PC-9 (cell line): Measurements from ENCODE around the gene UST. TPM values are rescaled to one million over a fixed set of nuclear protein-coding genes. Genes with fewer than 3 reads are reported as not detected.

Source experiments
- BruUV-seq: library from RNA; stranded (reverse); fragments of 400-500 nt; replicated peaks from 2 replicates; lab custom pipeline; 2021; lab: Mats Ljungman, UMichigan
- CTCF ChIA-PET: fragments of 300-600 bp; sonication (Branson Sonifier 250); formaldehyde crosslinking; loops from one replicate; lab custom pipeline; 2022; ENCODE audit warnings: antibody characterized with exemption; lab: Charles Lee
- POLR2A ChIA-PET: fragments of 300-600 bp; sonication (Branson Sonifier 250); formaldehyde crosslinking; loops from one replicate; lab custom pipeline; 2022; ENCODE audit warnings: antibody characterized with exemption; ENCODE audit not compliant: unreplicated experiment; lab: Charles Lee
- DNase-seq, 2 experiments: peaks; one replicate each; pipeline versions ENCODE4 v3.0.0 to v3.0.0-alpha.2; 2015 to 2022; ENCODE audit warnings: mixed read lengths in 1 of 2
- H2AFZ ChIP-seq: fragments of 200-600 bp; sonication (generic); 2 replicates; pipeline ENCODE4 v1.8.1; 2017; ENCODE audit warnings: antibody characterized with exemption
- H3F3A ChIP-seq: fragments of 200-600 bp; sonication (generic); 2 replicates; pipeline ENCODE4 v1.8.1; 2017; ENCODE audit warnings: antibody characterized with exemption, mild to moderate bottlenecking, low read depth; ENCODE audit not compliant: insufficient read depth
- H3K27ac ChIP-seq: fragments of 200-600 bp; sonication (generic); 2 replicates; pipeline ENCODE4 v1.6.1; 2016; ENCODE audit warnings: mixed run types
- H3K27me3 ChIP-seq: fragments of 200-600 bp; sonication (generic); 2 replicates; pipeline ENCODE4 v1.6.1; 2016; ENCODE audit warnings: low read depth, mixed run types; ENCODE audit not compliant: insufficient read depth
- H3K36me3 ChIP-seq: fragments of 200-600 bp; sonication (generic); 2 replicates; pipeline ENCODE4 v1.6.1; 2016; ENCODE audit warnings: low read depth, mixed run types
- H3K4me1 ChIP-seq: fragments of 200-600 bp; sonication (generic); replicated peaks from 2 replicates; pipeline ENCODE4 v1.6.1; 2016; ENCODE audit warnings: mixed run types; ENCODE audit not compliant: insufficient read depth
- H3K4me2 ChIP-seq: fragments of 200-600 bp; sonication (generic); 2 replicates; pipeline ENCODE4 v1.6.1; 2017; ENCODE audit warnings: mixed run types
- H3K4me3 ChIP-seq: fragments of 200-600 bp; sonication (generic); 2 replicates; pipeline ENCODE4 v1.6.1; 2016; ENCODE audit warnings: mixed run types
- H3K79me2 ChIP-seq: fragments of 200-600 bp; sonication (generic); 2 replicates; pipeline ENCODE4 v1.6.1; 2017; ENCODE audit warnings: low read depth, mixed run types
- H3K9me2 ChIP-seq: fragments of 200-600 bp; sonication (generic); 2 replicates; pipeline ENCODE4 v1.8.1; 2017; ENCODE audit warnings: mild to moderate bottlenecking; ENCODE audit not compliant: insufficient read depth
- H3K9me3 ChIP-seq: fragments of 200-600 bp; sonication (generic); 2 replicates; pipeline ENCODE4 v1.8.1; 2016; ENCODE audit warnings: low read depth; ENCODE audit not compliant: insufficient read depth
- H4K20me1 ChIP-seq: fragments of 200-600 bp; sonication (generic); 2 replicates; pipeline ENCODE4 v1.8.1; 2017; ENCODE audit not compliant: insufficient read depth
- CTCF ChIP-seq: fragments of 200-600 bp; sonication (generic); conservative IDR thresholded peaks from 2 replicates; pipeline ENCODE4 v1.6.1; 2017; ENCODE audit warnings: mixed run types, antibody characterized with exemption, mild to moderate bottlenecking, moderate library complexity
- EZH2 ChIP-seq: fragments of 200-600 bp; sonication (generic); IDR thresholded peaks from 2 replicates; pipeline ENCODE4 v1.8.0; 2017; ENCODE audit warnings: antibody characterized with exemption, low read depth
- intact Hi-C: fragments of 100-400 bp; cut with micrococcal nuclease; formaldehyde crosslinking; loops from one replicate; pipeline ENCODE4 v1.10.0; 2022; ENCODE audit not compliant: unreplicated experiment
- total RNA-seq: library from RNA; stranded (reverse); gene quantifications from 2 replicates; pipeline ENCODE4 v1.2.3, GENCODE V29; 2021

The UST gene
- total RNA-seq, 1 experiment from 2014 or later, result 4.2 TPM

- CTCF ChIA-PET, result no interaction called here
- H4K20me1 ChIP-seq, result no peaks in the 10 kb centered on the region
- H3F3A ChIP-seq, result no peaks in the 10 kb centered on the region; the same call in 1 of the 2 replicates
- H3K36me3 ChIP-seq, result no peaks in the 10 kb centered on the region
- intact Hi-C loops, result no loop called here
- H3K4me3 ChIP-seq, result no peak overlapping the region
- no peaks in the 10 kb centered on the region for H3K9me2 ChIP-seq
- H3K27me3 ChIP-seq, result no peaks in the 10 kb centered on the region
- no peak overlapping the region for H3K27ac ChIP-seq
- TF ChIP-seq EZH2, result no peak
- TF ChIP-seq CTCF, result no peak
- H2AFZ ChIP-seq, result no peak overlapping the region
- POLR2A ChIA-PET, result no interaction called here
- no TSS peak for BruUV-seq
- H3K4me1 ChIP-seq, result peaks cover 12% of the 10 kb centered on the region; the same call in 1 of the 2 replicates
- no peaks in the 10 kb centered on the region for H3K9me3 ChIP-seq
- no peaks in the 10 kb centered on the region for H3K79me2 ChIP-seq
- no peak overlapping the region for H3K4me2 ChIP-seq
- DNase-seq, result no peak
Measured at GRCh38 chr6:149065121-149065520, 318.3 kb downstream of the UST start.

- intact Hi-C loops, result no loop called here
- Histone ChIP-seq H3K9me3 (no peaks in the 10 kb centered on the region), H3K4me2 (no peak overlapping the region), H3F3A (no peaks in the 10 kb centered on the region; the same call in 1 of the 2 replicates), H2AFZ (no peak overlapping the region), H3K9me2 (no peaks in the 10 kb centered on the region), H3K79me2 (no peaks in the 10 kb centered on the region), H3K27ac (no peak overlapping the region), H3K4me1 (peaks cover 9% of the 10 kb centered on the region; the same call in 1 of the 2 replicates), H3K4me3 (no peak overlapping the region), H4K20me1 (no peaks in the 10 kb centered on the region), H3K27me3 (no peaks in the 10 kb centered on the region), H3K36me3 (no peaks in the 10 kb centered on the region)
- POLR2A ChIA-PET, result no interaction called here
- CTCF ChIA-PET, result no interaction called here
- DNase-seq, result no peak
- no TSS peak for BruUV-seq
- no peak for TF ChIP-seq EZH2
- no peak for TF ChIP-seq CTCF
Measured at GRCh38 chr6:149065658-149066556, 319.1 kb downstream of the UST start.

- H3K9me2 ChIP-seq, result no peaks in the 10 kb centered on the region
- no peak overlapping the region for H3K4me2 ChIP-seq
- H3K4me1 ChIP-seq, result peaks cover 23% of the 10 kb centered on the region
- H3K9me3 ChIP-seq, result no peaks in the 10 kb centered on the region
- no peaks in the 10 kb centered on the region for H3K36me3 ChIP-seq
- no peaks in the 10 kb centered on the region for H4K20me1 ChIP-seq
- ChIA-PET POLR2A (no interaction called here), CTCF (interaction anchor here (0.6 kb wide), 1 partner anchor 18 kb away, joined by 3 read pairs; no protein-coding TSS in a partner anchor)
- H3K4me3 ChIP-seq, result no peak overlapping the region
- intact Hi-C loops, result no loop called here
- TF ChIP-seq CTCF, result no peak
- TF ChIP-seq EZH2, result no peak
- no peaks in the 10 kb centered on the region for H3K27me3 ChIP-seq
- no TSS peak for BruUV-seq
- DNase-seq, result no peak
- no peak overlapping the region for H3K27ac ChIP-seq
- no peak overlapping the region for H2AFZ ChIP-seq
- peaks cover 20% of the 10 kb centered on the region for H3F3A ChIP-seq
- no peaks in the 10 kb centered on the region for H3K79me2 ChIP-seq
Measured at GRCh38 chr6:149071997-149072396, 325.2 kb downstream of the UST start.
